SK-N-MC (cell line): ENCODE data around the gene ZDHHC3.

ENCODE experiments used
- EZH2 ChIP-seq: fragments of 200-600 bp; sonication (generic); IDR thresholded peaks from one replicate; pipeline ENCODE4 v1.6.1; 2017; ENCODE audit warnings: antibody characterized with exemption
- FOXP2 ChIP-seq: optimal IDR thresholded peaks from 2 replicates; pipeline ENCODE3; 2011; ENCODE audit warnings: mild to moderate bottlenecking, moderate library complexity; ENCODE audit not compliant: insufficient read depth; ENCODE audit errors: extremely low read length, control extremely low read depth
- POLR2AphosphoS5 ChIP-seq: IDR thresholded peaks from 2 replicates; pipeline ENCODE4 v1.6.1; 2012; ENCODE audit warnings: mild to moderate bottlenecking, low read depth, low read length, borderline replicate concordance

GRCh38 chr3:44988073-44988472, 12.1 kb upstream of the ZDHHC3 start:
- TF ChIP-seq POLR2AphosphoS5: no peak
- TF ChIP-seq EZH2: no peak
- no peak for TF ChIP-seq FOXP2
